Measurements from ENCODE around the gene SPAG7.

- TF ChIP-seq CTCF (conservative IDR thresholded peaks at IDR 0.05) (no peak), ZFX (IDR thresholded peaks at IDR 0.05) (no peak)
These were observed 21.7 kb downstream of the SPAG7 start for GRCh38 chr17:4945944-4946280.
